ENCODE data around the gene ITSN1. TPM values are rescaled to one million over a fixed set of nuclear protein-coding genes. Genes with fewer than 3 reads are reported as not detected.

ITSN1 gene
- total and polyA plus RNA-seq, 4 donors: 11.2 to 46.0 (median 19.8) TPM

DNA sequence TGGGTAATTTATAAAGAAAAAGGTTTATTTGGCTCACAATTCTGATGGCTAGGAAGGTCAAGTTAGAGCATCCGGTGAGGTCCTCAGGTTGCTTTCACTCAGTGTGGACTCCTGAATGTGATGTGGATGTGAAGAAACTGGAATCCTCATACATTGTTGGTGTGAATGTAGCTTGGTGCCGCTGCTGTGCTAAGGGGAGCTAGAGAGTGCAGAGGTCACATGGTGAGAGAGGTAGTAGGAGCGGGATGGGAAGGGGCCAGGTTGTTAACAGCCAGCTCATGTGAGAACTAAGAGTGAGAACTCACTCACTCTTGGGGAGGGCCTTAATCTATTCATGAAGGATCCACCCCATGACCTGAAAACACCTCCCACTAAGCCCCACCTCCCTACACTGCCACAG is 21.8 kb downstream of the ITSN1 start:
- Histone ChIP-seq H3K27ac (ENCODE audit: low read depth in 1 of 2, low read length in 1 of 2) (no peak overlapping the region), H3K9ac (ENCODE audit: insufficient read depth in 1 of 2, low read length in 2 of 2) (no peak overlapping the region), H3K4me3 (no peak overlapping the region), H3K27me3 (ENCODE audit: control insufficient read depth in 3 of 3, insufficient read depth in 3 of 3, low read length in 2 of 3) (no peaks in the 10 kb centered on the region), H3K36me3 (ENCODE audit: control insufficient read depth in 4 of 4, insufficient read depth in 4 of 4, low read length in 4 of 4) (no peaks in the 10 kb centered on the region), H3K9me3 (ENCODE audit: control insufficient read depth in 4 of 4, insufficient read depth in 3 of 4, low read length in 3 of 4) (peaks cover 0 to 3% (median 0%) of the 10 kb centered on the region in 4 donors), H3K4me1 (ENCODE audit: control insufficient read depth in 5 of 5, insufficient read depth in 5 of 5, low read length in 5 of 5) (peaks cover 0 to 16% (median 5%) of the 10 kb centered on the region in 5 donors)
- WGBS, 2 donors: 97 to 99% methylated on average over 3 of the region's 3 CpGs
- ATAC-seq (ENCODE audit: insufficient read depth, low FRiP score) (no peak), DNase-seq (no peak)
- TF ChIP-seq, protein P1, sequence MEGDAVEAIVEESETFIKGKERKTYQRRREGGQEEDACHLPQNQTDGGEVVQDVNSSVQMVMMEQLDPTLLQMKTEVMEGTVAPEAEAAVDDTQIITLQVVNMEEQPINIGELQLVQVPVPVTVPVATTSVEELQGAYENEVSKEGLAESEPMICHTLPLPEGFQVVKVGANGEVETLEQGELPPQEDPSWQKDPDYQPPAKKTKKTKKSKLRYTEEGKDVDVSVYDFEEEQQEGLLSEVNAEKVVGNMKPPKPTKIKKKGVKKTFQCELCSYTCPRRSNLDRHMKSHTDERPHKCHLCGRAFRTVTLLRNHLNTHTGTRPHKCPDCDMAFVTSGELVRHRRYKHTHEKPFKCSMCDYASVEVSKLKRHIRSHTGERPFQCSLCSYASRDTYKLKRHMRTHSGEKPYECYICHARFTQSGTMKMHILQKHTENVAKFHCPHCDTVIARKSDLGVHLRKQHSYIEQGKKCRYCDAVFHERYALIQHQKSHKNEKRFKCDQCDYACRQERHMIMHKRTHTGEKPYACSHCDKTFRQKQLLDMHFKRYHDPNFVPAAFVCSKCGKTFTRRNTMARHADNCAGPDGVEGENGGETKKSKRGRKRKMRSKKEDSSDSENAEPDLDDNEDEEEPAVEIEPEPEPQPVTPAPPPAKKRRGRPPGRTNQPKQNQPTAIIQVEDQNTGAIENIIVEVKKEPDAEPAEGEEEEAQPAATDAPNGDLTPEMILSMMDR (IDR thresholded peaks at IDR 0.05; ENCODE audit: control extremely low read depth, extremely low read depth): no peak

DNA sequence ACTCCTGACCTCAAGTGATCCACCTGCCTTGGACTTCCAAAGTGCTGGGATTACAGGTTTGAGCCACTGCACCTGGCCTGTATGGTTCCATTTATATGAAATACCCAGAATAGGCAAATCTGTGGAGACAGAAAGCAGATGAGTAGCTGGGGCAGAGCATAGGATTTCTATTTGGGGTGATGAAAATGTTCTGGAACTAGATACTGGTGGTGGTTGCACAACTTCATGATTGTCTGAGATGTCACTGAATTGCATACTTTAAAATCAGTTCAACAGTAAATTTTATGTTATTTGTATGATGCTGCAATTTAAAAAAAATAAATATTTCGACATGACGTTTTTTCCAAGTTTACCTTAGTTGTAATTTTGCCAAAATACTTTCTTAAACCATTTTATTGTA is 23.9 kb downstream of the ITSN1 start:
- DNase-seq (no peak), ATAC-seq (ENCODE audit: insufficient read depth, low FRiP score) (no peak)
- no peak overlapping the region for H3K4me3 ChIP-seq
- H3K36me3 ChIP-seq (ENCODE audit: control insufficient read depth in 4 of 4, insufficient read depth in 4 of 4, low read length in 4 of 4): no peaks in the 10 kb centered on the region
- H3K9ac ChIP-seq (ENCODE audit: insufficient read depth in 1 of 2, low read length in 2 of 2): no peak overlapping the region
- H3K9me3 ChIP-seq (ENCODE audit: control insufficient read depth in 4 of 4, insufficient read depth in 3 of 4, low read length in 3 of 4): no peaks in the 10 kb centered on the region
- H3K4me1 ChIP-seq (ENCODE audit: control insufficient read depth in 5 of 5, insufficient read depth in 5 of 5, low read length in 5 of 5): peaks cover 0 to 10% (median 5%) of the 10 kb centered on the region in 5 donors
- no peak overlapping the region for H3K27ac ChIP-seq (ENCODE audit: low read depth in 1 of 2, low read length in 1 of 2)
- TF ChIP-seq, protein P1 (IDR thresholded peaks at IDR 0.05; ENCODE audit: control extremely low read depth, extremely low read depth): no peak
- WGBS, 2 donors: 88 to 90% methylated on average over 2 of the region's 2 CpGs
- no peaks in the 10 kb centered on the region for H3K27me3 ChIP-seq (ENCODE audit: control insufficient read depth in 3 of 3, insufficient read depth in 3 of 3, low read length in 2 of 3)

DNA sequence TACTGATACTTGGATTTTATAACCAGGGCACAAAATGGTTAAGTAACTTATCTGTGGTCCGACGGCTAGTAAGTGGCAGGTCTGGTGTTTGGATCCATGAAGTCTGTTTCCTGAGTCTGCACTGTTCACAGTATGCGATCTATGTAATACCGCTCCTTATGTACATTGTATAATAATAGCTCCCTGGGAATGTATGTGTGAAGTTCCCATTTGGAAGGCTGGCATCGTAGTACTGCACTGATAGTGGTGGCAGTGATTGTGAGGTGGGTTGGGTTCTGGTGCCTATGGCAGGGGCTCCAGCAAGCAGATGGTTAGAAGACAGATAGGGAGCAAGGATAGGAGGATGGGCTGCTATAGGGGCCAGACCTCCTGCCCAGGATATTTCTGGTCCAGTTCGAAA is 25.3 kb downstream of the ITSN1 start:
- Histone ChIP-seq H3K4me3 (no peak overlapping the region), H3K27me3 (ENCODE audit: control insufficient read depth in 3 of 3, insufficient read depth in 3 of 3, low read length in 2 of 3) (no peaks in the 10 kb centered on the region), H3K9me3 (ENCODE audit: control insufficient read depth in 4 of 4, insufficient read depth in 3 of 4, low read length in 3 of 4) (no peaks in the 10 kb centered on the region), H3K9ac (ENCODE audit: insufficient read depth in 1 of 2, low read length in 2 of 2) (no peak overlapping the region), H3K36me3 (ENCODE audit: control insufficient read depth in 4 of 4, insufficient read depth in 4 of 4, low read length in 4 of 4) (no peaks in the 10 kb centered on the region), H3K4me1 (ENCODE audit: control insufficient read depth in 5 of 5, insufficient read depth in 5 of 5, low read length in 5 of 5) (peaks cover 0 to 10% (median 5%) of the 10 kb centered on the region in 5 donors), H3K27ac (ENCODE audit: low read depth in 1 of 2, low read length in 1 of 2) (no peak overlapping the region)
- TF ChIP-seq, protein P1 (IDR thresholded peaks at IDR 0.05; ENCODE audit: control extremely low read depth, extremely low read depth): no peak
- WGBS, 2 donors: 81 to 87% methylated on average over 6 of the region's 6 CpGs
- DNase-seq (no peak), ATAC-seq (ENCODE audit: insufficient read depth, low FRiP score) (no peak)

DNA sequence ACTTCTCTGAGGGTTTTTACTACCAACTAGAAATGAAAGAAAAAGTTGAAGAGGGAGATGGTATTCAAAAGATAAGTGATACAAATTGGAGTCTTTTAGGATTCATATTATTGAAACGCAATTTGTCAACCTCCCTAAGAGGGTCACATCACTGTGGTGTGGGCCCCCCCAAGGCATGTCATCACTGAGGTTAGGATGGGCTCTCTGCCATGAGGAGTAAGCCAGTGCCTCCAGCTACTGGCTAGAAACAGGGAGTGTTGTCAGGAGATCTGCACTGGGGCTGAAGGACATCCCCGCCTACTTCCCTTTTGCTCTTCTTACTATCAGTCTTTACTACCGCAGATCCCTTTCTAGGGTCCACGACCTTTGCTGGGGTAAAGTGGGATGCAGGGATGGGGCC is 25.9 kb downstream of the ITSN1 start:
- WGBS, 2 donors: 72 to 74% methylated on average over 4 of the region's 4 CpGs
- DNase-seq (no peak), ATAC-seq (ENCODE audit: insufficient read depth, low FRiP score) (no peak)
- Histone ChIP-seq H3K9ac (ENCODE audit: insufficient read depth in 1 of 2, low read length in 2 of 2) (no peak overlapping the region), H3K27me3 (ENCODE audit: control insufficient read depth in 3 of 3, insufficient read depth in 3 of 3, low read length in 2 of 3) (no peaks in the 10 kb centered on the region), H3K9me3 (ENCODE audit: control insufficient read depth in 4 of 4, insufficient read depth in 3 of 4, low read length in 3 of 4) (no peaks in the 10 kb centered on the region), H3K4me1 (ENCODE audit: control insufficient read depth in 5 of 5, insufficient read depth in 5 of 5, low read length in 5 of 5) (peaks cover 0 to 10% (median 5%) of the 10 kb centered on the region in 5 donors), H3K36me3 (ENCODE audit: control insufficient read depth in 4 of 4, insufficient read depth in 4 of 4, low read length in 4 of 4) (no peaks in the 10 kb centered on the region), H3K27ac (ENCODE audit: low read depth in 1 of 2, low read length in 1 of 2) (no peak overlapping the region), H3K4me3 (no peak overlapping the region)
- TF ChIP-seq, protein P1 (IDR thresholded peaks at IDR 0.05; ENCODE audit: control extremely low read depth, extremely low read depth): no peak

Data from lung (tissue), 12 donors.